ENCODE measurements around the gene ATXN2.
A peak's percentile ranks its signal among the peaks of the same experiment; 100 is the strongest.
"Not testable (repeated sequence)": the region's sequence is repeated elsewhere in the genome, so short reads cannot be mapped to it uniquely, and the experiment has no call there.

Gene ATXN2

GRCh38 chr12:111413442-111414086 lies 185.6 kb downstream of the ATXN2 start:
- no peak for DNase-seq

- no peak for DNase-seq
Measured at GRCh38 chr12:111412830-111413441, 186.2 kb downstream of the ATXN2 start.

- peak; percentile 58 for DNase-seq
Measured at GRCh38 chr12:111412007-111412829, 186.9 kb downstream of the ATXN2 start.

GRCh38 chr12:111411185-111411764 lies 187.8 kb downstream of the ATXN2 start:
- no peak for DNase-seq

- no peak for DNase-seq
Measured at GRCh38 chr12:111410431-111411184, 188.5 kb downstream of the ATXN2 start.

GRCh38 chr12:111409780-111410430 lies 189.2 kb downstream of the ATXN2 start:
- peak; percentile 63 for DNase-seq

GRCh38 chr12:111409403-111409779 lies 189.7 kb downstream of the ATXN2 start:
- peak; percentile 59 for DNase-seq

GRCh38 chr12:111408686-111409402 lies 190.3 kb downstream of the ATXN2 start:
- DNase-seq: no peak

GRCh38 chr12:111408116-111408440 lies 191.0 kb downstream of the ATXN2 start:
- DNase-seq: no peak

GRCh38 chr12:111407377-111408115 lies 191.6 kb downstream of the ATXN2 start:
- no peak for DNase-seq

- DNase-seq: peak; percentile 42
Measured at GRCh38 chr12:111406474-111407376, 192.4 kb downstream of the ATXN2 start.

- peak; percentile 84 for DNase-seq
Measured at GRCh38 chr12:111405859-111406473, 193.1 kb downstream of the ATXN2 start, which contains the start of gene SH2B3. Gene SH2B3, plus strand, starts transcription at chr12:111405923. Its CDS starts 12,223 bp downstream, at chr12:111418146.

GRCh38 chr12:111405149-111405858 lies 193.8 kb downstream of the ATXN2 start:
- peak; percentile 100 for DNase-seq

GRCh38 chr12:111404362-111405148 lies 194.6 kb downstream of the ATXN2 start:
- peak; percentile 47 for DNase-seq

GRCh38 chr12:111402490-111402824 lies 196.7 kb downstream of the ATXN2 start:
- DNase-seq: not testable (repeated sequence)
